HG03064 (cell line): ENCODE data around the gene TM9SF1.
A peak's percentile ranks its signal among the peaks of the same experiment; 100 is the strongest.
"Not testable (repeated sequence)": the region's sequence is repeated elsewhere in the genome, so short reads cannot be mapped to it uniquely, and the experiment has no call there.

Experiments
- ATAC-seq: cut with Tn5 transposase; IDR thresholded peaks from one replicate; pipeline ENCODE4 v1.9.1; 2021; ENCODE audit warnings: low read depth; ENCODE audit not compliant: unreplicated experiment

The TM9SF1 gene

DNA sequence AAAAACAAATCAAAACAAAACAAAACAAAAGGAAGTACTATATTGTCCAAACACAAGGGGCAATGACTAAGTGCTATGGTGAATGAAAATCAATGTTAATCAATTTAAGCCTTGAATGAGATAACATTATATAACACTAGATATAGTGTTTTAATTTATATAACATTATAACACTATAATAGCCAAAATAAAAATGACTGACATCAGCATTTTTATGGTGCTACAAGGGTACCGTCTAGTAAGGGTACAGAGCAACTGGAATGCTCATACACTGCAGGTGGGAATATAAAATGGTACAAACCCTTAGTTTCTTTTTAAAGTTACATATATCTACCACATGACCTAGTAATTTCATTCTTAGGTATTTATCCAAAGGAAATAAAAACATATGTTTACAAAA, 31.2 kb upstream of the TM9SF1 start:
- ATAC-seq, result no peak

DNA sequence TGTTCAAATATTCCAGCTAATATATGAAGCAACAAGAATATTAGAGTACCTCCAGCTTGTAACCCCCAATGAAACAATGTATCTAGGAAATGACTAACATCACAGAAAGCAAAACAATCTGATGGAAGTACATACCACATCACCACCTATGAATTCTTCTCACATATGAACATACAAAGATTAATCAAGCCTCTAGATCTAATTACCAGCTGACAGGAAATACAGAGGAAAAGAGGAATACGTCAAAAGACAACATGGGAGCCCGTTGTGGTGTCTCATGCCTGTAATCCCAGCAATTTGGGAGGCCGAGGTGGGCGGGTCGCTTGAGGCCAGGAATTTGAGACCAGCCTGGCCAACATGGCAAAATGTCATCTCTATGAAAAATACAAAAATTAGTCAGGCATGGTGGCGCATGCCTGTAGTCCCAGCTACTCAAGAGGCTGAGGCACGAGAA, 29.4 kb upstream of the TM9SF1 start:
- no peak for ATAC-seq

DNA sequence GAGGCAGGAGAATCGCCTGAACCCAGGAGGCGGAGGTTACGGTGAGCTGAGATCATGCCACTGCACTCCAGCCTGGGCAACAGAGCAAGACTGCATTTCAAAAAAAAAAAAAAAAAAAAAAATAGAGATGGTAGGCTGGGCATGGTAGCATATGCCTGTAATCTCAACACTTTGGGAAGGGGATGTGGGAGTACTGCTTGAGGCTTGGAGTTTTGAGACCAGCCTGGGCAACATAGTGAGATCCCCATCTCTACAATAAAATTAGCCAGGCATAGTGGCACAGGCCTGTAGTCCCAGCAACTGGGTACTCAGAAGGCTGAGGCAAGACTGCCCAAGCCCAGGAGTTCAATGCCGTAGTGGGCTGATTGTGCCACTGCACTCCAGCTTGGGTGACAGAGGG, 27.7 kb upstream of the TM9SF1 start:
- not testable (repeated sequence) for ATAC-seq

DNA sequence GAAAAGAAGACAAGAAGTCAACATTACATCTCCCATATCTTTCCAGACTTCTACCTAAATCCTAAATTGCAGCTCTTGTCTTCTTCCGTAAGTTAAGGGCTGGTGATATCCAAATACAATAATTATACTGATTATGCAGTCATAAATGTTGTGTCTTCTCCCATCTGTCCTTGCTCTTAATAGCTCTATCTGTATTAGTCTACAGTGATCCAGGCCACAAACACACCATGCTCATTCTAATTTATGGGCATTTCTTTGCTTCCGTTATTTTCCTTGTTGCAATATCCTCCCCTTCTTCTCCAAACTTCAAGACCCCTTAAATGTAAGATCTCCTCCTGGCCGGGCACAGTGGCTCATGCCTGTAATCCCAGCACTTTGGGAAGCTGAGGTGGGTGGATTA, 24.3 kb upstream of the TM9SF1 start:
- no peak for ATAC-seq

DNA sequence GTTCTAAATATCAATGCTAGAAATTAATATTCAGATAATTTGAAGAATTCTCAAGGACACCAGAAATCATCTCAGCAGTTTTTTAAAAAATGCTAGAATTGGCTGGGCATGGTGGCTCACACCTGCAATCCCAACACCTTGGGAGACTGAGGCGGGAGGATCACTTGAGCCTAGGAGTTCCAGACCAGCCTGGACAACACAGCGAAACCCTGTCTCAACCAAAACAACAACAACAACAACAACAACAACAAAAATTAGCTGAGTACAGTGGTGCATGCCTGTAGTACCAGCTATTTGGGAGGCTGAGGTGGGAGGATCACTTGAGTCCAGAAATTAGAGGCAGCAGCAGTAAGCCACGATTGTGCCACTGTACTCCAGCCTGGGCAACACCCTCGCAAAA, 23.8 kb upstream of the TM9SF1 start:
- no peak for ATAC-seq

DNA sequence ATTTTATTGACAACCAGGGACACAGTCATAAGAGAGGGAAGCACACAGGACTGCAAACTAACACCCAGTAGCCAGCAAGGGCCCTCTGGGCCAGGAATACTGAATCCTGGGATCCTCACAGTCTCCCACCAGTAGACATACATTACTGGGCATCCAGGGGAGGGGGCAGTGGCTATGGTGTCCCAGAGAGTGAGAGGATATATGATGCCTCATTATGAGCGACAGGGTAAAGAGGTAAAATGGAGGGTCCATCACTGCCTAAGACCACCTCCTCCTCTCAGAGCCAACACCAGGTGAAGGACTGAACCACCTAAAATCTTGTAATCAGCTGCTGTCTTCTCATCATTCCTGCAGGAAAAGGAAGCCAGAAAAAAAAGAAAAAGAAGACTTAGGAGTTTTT, 21.6 kb upstream of the TM9SF1 start:
- ATAC-seq, result not testable (repeated sequence)

DNA sequence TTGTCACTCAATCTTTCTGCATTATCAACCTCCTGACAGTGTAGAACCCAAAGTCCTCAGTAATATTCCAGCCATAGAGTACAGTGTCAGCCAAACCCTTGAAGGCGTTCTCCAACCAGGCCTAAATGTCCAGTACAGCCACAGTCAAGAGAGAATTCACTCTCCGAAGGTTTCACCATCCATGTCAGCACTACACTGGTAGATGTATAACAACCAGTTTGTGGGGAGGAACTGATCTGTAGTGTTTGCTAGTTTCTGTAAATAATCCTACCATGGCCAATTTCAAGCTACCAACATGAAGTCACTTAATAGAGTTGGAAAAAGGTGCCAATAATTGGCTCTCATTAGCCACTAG, 21.1 kb upstream of the TM9SF1 start:
- ATAC-seq, result no peak

DNA sequence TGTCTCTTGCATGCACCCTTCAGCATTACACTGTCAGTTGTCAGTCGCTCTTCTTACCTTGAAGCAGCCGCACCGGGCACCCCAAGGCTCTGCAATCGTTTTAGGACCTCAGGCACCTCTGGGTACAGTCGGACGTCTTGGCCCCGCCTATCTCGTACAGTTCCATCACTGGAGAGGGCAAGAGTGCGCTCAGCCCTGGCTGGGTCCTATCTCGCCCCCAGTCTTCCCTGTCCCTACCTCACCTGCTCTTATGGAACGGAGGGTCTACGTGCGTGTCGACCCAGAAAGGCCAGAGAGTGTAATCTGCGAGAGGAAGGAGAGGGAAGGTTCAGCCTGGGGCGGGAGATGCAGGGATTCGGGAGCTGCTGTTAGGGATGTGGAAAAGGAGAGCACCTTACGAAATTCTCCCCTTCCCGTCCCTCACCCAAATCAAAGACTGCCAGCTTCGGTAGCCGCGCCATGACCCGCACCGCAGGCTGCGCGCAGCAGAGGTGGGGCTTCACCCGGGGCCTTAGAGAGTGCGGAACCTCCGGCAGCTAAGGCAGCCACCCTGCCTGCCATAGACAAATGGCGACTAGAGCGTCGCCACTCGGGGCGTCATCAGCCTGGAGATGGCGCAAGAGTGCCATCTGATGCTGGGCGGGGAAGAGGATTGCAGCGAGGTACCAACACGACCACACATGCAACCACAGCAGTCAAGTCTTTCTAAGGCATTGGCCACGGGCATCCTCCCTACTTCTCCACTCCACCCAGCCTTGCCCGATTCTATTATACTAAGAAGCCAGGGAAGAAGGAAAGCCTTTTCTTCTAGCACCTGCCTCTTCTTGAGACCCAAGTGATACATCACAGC, 20.5 kb upstream of the TM9SF1 start, which contains the start of gene MDP1:
MDP1 (minus strand) TSS at position 572 of the 850 bp plus-strand sequence; CDS start at position 461, 111 bp downstream.
- peak; percentile 65 for ATAC-seq

DNA sequence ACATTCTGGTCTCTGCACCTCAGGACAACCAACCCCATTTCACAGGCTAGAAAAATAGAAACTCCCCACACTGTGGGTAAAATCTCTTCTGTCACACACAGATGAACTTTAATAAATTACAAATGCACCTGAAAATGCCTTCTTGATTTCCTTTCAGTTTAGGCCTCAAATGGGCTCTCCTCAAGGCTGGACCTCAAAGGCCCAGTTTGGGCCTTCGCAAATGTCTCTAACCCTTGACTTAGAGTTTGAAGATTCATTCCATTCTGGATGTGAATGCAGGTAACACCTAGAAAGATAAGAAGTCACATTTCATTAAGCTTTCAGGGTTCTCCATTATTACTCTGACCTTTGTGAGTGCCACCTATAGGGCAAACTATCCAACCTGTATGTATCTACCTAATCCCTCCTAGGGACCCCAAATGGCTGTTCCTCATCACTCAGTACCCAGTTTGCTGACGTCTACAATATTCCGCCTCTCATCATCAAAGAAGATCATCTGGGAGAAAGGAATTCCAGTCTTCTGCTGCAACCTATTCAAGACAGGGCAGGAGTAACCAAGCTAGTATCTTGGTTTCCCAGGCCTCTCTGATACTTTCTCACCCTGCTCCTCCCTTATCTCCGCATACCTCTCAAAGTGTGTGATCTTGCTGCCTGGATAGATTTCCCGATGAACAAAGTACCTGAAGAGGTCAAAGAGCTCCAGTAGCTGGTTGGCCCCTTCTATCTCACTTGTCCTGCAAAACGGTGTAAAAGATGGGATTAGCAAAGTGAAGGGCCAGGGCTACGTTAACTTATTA, 18.8 kb upstream of the TM9SF1 start:
- no peak for ATAC-seq

DNA sequence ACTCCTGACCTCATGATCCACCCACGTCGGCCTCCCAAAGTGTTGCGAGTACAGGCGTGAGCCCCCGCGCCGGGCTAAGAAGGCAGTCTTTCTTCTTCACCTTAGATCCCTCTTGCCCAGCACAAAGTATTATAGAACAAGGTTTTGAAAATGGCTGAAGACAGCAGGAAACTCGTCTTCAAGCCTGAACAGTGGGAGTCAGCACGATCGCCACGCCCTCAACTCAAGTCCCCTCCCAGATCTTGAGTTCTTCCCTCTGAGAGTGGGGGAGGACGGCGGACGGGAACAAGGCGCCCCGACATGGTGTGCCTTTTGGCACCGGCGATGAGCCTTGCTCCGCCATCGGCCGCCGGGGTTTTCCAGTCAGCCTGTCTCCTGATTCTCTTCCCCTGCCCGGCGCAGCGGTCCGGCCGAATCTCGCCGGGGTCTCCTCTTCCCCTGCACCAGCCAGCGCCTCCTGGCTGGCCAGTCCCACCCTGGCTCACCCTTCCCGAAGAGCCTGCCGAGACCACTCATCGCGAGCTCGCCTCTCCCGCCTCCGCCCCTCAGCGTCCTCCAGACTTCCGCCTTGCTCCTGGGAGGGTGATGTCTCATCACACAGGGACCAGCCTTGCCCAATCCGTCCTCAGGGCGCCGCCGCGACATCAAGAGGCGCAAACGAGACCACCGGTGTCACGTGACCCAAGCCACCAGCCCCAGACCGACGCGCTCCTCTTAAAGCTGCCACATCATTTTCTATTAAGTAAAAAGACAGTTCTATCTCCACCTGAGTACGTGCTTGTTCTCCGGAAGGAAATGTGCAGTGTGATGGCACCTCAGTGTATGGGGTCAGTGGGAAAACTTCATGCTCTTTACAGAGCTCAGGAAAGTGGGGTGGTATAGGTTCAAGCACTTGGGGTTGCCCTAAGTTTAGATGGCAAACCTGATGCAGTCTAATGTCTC, 18.0 kb upstream of the TM9SF1 start, which contains the start of gene CHMP4A:
CHMP4A (minus strand) TSS at position 565 of the 942 bp plus-strand sequence; CDS start at position 516, 49 bp downstream.
- ATAC-seq, result peak; percentile 70

DNA sequence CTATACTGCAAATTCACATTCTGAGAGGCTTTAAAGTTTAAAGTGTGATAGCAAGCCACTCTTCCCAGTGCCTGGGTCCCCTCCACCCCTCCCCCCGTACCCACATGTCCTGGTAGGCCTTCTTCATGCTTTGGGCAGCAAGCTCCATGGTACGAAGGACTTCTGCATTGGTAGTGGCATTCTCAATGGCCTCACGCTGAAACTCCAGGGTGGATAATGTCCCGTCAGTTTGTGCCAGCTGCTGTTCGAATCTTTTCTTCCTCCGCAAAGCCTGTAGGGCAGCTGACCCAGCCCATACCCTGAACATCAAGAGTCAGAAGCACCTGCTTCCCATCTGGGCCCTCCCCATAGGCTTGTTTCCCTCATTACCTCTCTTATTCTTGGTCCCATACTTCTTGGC, 16.1 kb upstream of the TM9SF1 start:
- ATAC-seq, result no peak

DNA sequence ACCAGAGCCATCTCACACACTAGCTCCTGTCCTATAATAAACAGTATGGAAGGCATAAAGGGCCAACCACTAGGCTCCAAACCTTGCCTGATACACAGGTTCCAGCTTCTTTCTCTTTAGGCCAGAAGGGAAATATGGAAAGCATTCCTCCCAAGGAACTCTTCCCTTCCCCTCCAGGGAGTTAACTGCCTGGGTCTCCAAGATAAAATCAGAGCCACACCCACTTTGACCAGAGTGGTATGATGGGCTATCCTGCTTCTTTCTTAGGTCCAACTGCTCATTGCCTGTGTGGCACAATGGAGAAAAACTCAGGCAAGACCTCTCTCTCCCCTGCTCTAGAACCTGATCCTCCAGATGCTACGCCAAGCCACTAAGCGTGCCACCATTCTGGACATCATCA, 12.4 kb upstream of the TM9SF1 start:
- no peak for ATAC-seq

DNA sequence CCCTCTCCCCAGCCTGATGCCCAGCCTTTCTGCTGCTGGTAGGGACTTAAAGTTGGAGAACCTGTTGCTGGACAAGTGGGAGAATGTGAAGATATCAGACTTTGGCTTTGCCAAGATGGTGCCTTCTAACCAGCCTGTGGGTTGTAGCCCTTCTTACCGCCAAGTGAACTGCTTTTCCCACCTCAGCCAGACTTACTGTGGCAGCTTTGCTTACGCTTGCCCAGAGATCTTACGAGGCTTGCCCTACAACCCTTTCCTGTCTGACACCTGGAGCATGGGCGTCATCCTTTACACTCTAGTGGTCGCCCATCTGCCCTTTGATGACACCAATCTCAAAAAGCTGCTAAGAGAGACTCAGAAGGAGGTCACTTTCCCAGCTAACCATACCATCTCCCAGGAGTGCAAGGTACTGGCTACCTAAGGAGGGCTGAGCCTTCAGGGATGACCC, 11.9 kb upstream of the TM9SF1 start:
- ATAC-seq, result no peak

DNA sequence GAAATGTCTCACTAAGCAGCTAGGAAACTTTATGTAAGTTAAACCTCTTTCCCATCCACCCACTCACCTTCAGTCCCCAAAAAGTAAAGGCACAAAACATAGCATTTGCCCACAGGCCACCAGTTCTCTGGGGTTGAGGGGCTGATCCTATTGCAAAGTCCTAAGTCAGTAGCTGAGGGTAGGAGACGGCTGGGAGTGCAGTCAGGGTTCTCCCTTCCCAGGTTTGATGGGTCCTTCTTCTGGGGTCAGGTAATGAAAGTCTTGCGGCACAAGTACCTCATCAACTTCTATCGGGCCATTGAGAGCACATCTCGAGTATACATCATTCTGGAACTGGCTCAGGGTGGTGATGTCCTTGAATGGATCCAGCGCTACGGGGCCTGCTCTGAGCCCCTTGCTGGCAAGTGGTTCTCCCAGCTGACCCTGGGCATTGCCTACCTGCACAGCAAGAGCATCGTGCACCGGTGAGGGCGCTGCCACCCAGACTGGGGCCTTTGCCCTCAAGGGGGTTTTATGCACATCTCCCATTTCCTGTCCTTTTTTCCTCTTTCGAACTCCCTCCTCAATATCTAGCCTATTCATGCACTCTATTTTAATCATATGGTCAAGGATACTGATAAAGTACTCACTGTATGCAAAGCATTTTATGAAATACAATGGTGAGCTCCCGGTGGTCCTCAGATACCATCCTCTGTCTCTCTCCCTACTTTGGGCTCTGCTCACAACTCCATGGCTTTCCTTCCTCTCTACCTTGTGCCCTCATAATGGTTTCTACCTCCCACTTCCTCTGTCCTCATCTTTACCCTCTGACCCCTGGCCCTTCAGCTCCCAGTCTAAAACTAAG, 11.2 kb upstream of the TM9SF1 start:
- no peak for ATAC-seq

DNA sequence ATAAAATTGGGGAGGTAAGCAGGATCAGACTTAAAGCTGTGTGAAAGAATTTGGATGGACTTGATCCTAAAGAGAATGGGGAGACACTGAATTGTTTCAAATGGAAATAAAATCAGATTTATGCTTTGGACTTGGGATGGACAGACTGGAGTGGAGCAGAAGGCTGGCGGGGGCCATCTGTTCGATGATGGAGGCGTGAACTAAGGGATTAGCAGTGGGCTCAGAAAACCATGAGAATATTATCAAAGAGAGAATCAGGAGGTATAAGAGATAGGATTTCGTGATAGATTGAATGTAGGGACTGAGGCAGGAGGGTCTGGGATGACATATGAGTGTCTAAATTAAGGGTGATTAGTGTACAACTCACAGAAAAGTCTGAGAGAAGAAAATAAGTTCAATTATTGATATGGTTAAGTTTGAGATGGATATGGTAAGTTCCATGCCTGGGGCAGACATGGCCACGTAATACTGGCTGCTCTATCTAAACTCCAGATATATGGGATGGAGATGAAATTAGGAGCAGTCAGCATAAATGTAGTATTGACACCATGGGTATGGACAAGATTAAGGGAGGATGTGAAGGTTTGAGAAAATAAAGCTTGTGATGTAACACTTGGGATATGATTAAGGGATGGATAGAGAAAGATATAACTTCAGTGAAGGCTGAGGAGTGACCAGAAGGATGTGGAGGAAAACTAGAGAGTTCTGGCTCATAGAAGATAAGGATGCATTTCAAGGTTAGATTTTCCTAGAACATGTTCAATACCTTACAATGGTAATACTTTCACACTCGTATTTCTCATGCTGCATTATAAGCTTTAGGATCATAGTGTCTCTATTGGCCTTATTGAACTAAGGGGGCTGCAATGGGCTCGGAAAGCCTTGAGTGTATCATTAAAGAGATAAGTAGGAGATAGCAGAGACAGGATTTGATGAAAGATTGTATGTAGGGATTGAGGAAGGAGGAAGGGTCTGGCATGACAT, 9.2 kb upstream of the TM9SF1 start:
- no peak for ATAC-seq

DNA sequence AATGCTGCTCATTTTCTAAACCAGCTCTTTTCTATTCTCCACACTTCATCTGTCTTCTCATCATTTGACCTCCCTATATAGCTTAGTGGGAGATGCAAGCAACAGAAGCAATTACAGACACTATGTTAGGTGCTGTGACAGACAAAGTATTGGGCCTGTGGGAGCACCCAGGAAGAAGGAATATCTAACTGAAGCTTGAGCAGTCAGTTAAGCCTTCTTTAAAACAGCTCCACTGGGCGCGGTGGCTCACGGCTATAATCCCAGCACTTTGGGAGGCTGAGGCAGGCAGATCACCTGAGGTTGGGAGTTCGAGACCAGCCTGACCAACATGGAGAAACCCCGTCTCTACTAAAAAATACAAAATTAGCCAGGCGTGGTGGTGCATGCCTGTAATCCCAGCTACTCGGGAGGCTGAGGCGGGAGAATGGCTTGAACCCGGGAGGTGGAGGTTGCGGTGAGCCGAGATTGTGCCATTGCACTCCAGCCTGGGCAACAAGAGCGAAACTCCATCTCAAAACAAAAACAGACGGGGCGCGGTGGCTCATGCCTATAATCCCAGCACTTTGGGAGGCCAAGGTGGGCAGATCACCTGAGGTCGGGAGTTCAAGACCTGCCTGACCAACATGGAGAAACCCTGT, 8.1 kb upstream of the TM9SF1 start:
- not testable (repeated sequence) for ATAC-seq

DNA sequence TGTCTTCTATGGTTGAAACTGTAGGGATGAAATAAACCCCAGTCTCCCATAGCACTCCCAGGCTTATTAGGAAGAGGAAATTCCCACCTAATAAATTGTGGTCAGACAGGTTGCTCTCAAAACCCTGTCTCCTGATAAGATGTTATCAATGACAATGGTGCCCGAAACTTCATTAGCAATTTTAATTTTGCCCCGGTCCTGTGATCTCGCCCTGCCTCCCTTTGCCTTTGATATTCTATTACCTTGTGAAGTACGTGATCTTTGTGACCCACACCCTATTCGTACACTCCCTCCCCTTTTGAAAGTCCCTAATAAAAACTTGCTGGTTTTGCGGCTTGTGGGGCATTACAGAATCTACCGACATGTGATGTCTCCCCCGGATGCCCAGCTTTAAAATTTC, 7.3 kb upstream of the TM9SF1 start:
- ATAC-seq, result not testable (repeated sequence)
